Left ventricle myocardium superior (tissue), 1 donor: ENCODE data around the gene OR52J3. TPM values are rescaled to one million over a fixed set of nuclear protein-coding genes. Genes with fewer than 3 reads are reported as not detected.

Experiments used
- ATAC-seq: fragments of 200-7000 bp; cut with Tn5 transposase; one replicate; pipeline ENCODE4 v1.9.1; 2020; ENCODE audit warnings: mild to moderate bottlenecking, moderate library complexity
- DNase-seq: peaks from one replicate; pipeline ENCODE4 v3.0.0-alpha.2; 2020
- intact Hi-C: fragments of 100-400 bp; cut with micrococcal nuclease; formaldehyde crosslinking; loops from one replicate; pipeline ENCODE4 v1.11.0; 2022
- total RNA-seq: library from RNA; stranded (reverse); fragmentation: NEBNext Ultra II Directional; extraction: Animal tissue kit (Norgen Biotek cat#: 25700); gene quantifications from one replicate; pipeline ENCODE4 v1.2.1, GENCODE V29; 2021
- donor health status: DM: no; HTN: yes; CAD: no; lungs with severe emphysema.

Gene OR52J3
- total RNA-seq, 1 donor from 2014 or later = not detected

DNA sequence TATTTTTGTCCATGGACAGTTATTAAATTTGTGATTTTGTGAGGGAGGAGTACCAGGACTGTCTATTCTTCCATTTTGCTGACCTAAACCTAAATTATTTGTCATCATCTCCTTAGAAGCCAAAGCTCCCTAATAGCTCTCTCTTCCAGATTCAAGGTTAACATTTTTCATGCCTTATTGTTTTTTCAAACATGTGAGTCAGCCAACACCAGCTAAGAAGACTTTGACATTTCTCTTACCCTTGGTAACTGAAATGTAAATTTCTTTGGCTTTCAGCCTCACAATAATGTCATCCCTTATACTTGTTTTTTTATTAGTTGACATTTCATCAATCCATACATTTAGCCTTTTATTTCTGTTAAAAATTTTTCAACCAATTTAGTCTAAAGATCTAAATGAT is 42.2 kb downstream of the OR52J3 start:
- DNase-seq (no peak), ATAC-seq (no peak)
- intact Hi-C loops = no loop called here

DNA sequence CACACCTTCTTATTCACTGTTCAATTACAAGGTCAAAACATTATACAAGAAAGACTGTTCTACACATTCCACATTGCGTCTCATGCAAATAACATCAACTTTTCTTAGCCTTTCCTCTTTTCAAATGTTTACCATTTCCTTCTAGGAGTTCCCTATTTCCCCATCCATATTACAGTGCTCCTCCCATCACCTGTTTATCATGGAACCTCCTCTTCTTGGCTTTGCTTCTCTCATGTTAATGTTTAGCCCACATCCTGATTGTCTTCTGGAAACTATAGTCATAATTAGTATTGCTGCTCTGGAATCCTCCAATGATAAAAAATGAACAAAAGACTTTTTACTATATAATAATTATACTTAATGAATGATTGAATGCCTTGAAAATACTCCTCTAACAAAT is 44.3 kb downstream of the OR52J3 start:
- intact Hi-C loops = no loop called here
- ATAC-seq (no peak), DNase-seq (no peak)

DNA sequence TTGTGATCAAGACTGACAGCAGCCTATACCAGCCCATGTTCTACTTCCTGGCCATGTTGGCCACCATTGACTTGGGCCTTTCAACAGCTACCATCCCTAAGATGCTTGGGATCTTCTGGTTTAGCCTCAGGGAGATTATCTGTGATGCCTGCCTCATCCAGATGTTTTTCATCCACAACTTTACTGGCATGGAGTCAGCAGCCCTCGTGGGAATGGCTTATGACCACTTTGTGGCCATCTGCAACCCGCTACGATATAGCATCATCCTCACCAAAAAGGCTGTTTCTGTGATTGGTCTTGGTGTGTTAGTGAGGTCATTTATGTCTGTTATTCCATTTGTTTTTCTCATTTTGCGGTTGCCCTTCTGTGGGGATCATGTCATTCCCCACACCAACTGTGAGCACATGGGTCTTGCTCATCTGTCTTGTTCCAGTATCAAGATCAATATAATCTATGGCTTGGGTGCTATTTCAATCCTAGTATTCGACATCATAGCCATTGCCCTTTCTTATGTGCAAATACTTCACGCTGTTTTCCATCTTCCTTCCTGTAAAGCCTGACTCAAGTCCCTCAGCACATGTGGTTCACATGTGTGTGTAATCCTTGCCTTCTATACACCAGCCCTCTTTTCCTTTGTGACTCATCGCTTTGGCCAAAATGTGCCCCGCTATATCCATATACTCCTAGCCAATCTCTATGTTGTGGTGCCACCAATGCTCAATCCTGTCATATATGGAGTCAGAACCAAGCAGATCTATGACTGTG is 46.7 kb downstream of the OR52J3 start:
- no peak for ATAC-seq
- no peak for DNase-seq
- intact Hi-C loops = no loop called here

DNA sequence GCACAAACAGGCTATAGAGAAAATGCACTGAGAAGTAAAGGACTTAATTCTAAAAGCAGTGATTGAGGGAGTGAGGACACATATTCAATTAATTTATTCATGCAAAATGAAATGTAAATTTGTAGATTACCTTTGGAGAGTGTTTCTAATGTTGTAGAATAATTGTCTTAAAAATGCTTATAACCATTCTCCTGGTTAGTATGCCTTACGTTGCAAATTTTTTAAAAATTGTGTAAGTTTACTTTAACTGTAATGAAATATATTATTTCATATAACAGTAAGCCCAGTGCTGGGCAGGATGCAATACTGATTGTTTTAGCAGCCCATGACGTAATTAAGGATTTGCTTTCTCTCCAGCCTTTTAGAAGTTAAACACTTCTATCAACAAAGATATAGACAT is 49.7 kb downstream of the OR52J3 start:
- intact Hi-C loops = no loop called here
- no peak for ATAC-seq
- DNase-seq = no peak

Other genes starting within 250 kb of the OR52J3 start
- not detected for gene OR52R1, start 242.1 kb upstream of the OR52J3 start, total RNA-seq
- not detected for gene OR51F2, start 225.2 kb upstream of the OR52J3 start, total RNA-seq
- not detected for gene OR51S1, start 197.3 kb upstream of the OR52J3 start, total RNA-seq
- not detected for gene OR51T1, start 164.6 kb upstream of the OR52J3 start, total RNA-seq
- not detected for gene OR51A7, start 142.7 kb upstream of the OR52J3 start, total RNA-seq
- not detected for gene OR51G2, start 127.2 kb upstream of the OR52J3 start, total RNA-seq
- gene OR51G1, start 122.2 kb upstream of the OR52J3 start, total RNA-seq = not detected
- gene OR51A4, start 98.9 kb upstream of the OR52J3 start, total RNA-seq = not detected
- not detected for gene OR51A2, start 90.8 kb upstream of the OR52J3 start, total RNA-seq
- gene OR51L1, start 51.7 kb upstream of the OR52J3 start, total RNA-seq = not detected
- not detected for gene OR52E2, start 13.1 kb downstream of the OR52J3 start, total RNA-seq
- gene OR52E1, start 23.0 kb downstream of the OR52J3 start, total RNA-seq = not detected
- not detected for gene OR52A5, start 91.8 kb downstream of the OR52J3 start, total RNA-seq
- not detected for gene OR52A1, start 108.2 kb downstream of the OR52J3 start, total RNA-seq
- not detected for gene OR51V1, start 154.2 kb downstream of the OR52J3 start, total RNA-seq
- gene HBB, start 180.5 kb downstream of the OR52J3 start, total RNA-seq = 61.2 TPM
- not detected for gene HBD, start 188.0 kb downstream of the OR52J3 start, total RNA-seq
- gene HBG1, start 203.3 kb downstream of the OR52J3 start, total RNA-seq = not detected
- gene HBG2, start 208.3 kb downstream of the OR52J3 start, total RNA-seq = not detected
- not detected for gene HBE1, start 223.4 kb downstream of the OR52J3 start, total RNA-seq